ENCODE data around the gene COQ2.
"Not testable (repeated sequence)": the region's sequence is repeated elsewhere in the genome, so short reads cannot be mapped to it uniquely, and the experiment has no call there.

COQ2 gene, protein sequence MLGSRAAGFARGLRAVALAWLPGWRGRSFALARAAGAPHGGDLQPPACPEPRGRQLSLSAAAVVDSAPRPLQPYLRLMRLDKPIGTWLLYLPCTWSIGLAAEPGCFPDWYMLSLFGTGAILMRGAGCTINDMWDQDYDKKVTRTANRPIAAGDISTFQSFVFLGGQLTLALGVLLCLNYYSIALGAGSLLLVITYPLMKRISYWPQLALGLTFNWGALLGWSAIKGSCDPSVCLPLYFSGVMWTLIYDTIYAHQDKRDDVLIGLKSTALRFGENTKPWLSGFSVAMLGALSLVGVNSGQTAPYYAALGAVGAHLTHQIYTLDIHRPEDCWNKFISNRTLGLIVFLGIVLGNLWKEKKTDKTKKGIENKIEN

DNA sequence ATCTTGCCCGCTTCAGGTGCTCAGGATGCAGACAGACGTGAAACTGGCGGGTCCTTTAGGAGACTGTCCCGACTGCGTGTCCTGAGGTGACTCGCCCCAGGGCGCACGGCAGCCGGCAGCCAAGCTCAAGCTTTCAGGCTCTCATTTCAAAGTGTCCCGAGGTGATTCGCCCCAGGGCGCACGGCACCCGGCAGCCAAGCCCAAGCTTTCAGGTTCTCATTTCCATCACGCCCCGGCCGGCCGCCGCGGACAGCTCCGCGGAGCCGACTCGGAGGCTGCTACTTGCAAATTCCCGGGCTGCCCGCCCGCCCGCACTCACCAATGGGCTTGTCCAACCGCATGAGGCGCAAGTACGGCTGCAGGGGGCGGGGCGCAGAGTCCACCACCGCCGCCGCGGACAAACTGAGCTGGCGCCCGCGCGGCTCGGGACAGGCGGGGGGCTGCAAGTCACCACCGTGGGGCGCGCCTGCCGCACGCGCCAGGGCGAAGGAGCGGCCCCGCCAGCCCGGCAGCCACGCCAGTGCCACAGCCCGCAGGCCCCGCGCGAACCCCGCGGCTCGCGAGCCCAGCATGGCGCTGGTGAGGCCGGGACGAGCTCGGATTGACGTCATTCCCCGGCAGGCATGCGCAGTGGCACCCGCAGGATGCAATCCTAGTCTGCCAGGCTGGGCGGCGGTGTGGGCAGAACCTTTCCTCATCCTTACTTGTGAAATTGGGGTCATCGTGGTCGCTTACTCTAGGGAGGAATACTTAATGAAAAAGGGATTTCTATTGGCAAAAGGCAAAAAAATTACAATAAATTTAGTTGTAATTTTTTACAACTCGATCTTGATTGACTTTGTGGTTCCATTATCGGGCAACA lies at the start of gene COQ2:
Gene COQ2 (minus strand): TSS at position 606 of the 862 bp plus-strand sequence. CDS start 34 bp downstream, at position 572.
- intact Hi-C loops (cut with DNase I): loop anchor here (5.0 to 10.0 kb wide), 2 partner anchors 170 to 907 kb away; partner anchors contain the start of genes HELQ and MRPS18C
- DNase-seq: peak; percentile 93 to 99 (median 96)

DNA sequence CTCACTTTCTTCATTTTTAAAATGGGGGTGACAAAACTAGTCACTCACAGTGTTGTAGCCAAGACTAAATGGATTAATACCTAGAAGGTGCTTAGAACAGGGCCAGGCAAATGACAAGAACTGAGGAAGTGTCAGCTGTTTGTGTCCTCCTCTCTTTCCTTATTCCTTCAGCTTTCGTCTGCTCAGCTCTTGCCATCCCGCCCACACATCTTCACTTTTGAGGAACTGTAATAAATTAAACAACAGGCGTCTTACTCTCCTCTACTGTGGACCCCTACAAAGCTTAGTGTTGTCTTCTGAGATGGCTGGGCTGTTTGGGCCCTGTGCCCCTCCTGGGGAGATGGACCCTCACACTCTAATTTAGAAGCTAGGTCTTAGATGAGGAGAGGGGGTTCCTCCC lies 47.4 kb upstream of the COQ2 start:
- intact Hi-C loops (cut with DNase I): no loop called here
- DNase-seq: no peak

DNA sequence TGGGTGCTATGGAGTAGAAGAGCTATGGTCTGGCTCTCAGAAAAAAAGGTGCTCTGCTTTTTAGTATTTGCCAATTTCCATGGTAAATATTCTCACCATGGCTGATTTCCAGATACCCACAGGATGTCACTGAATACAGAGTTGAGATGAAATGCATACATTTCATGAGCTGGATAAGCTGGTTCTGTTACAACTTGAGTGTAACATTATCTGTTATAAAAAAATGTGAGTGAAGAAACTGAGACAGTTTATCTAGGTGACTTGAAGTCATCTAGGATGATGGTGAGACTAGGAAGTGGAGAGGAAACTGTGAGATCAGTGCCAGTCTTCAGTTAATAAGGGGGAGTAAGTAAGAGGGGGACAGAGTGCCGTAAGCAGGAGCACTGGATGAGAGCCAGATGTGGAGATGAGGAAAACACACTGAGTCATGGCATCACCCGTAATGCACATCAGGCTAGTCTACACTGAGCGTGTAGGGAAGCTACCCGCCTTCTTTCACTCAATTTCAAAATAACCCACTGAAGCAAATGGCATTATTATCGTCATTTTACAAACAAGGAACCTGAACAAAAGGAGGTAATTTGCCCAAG lies 45.0 kb upstream of the COQ2 start:
- intact Hi-C loops (cut with DNase I): no loop called here
- no peak for DNase-seq

DNA sequence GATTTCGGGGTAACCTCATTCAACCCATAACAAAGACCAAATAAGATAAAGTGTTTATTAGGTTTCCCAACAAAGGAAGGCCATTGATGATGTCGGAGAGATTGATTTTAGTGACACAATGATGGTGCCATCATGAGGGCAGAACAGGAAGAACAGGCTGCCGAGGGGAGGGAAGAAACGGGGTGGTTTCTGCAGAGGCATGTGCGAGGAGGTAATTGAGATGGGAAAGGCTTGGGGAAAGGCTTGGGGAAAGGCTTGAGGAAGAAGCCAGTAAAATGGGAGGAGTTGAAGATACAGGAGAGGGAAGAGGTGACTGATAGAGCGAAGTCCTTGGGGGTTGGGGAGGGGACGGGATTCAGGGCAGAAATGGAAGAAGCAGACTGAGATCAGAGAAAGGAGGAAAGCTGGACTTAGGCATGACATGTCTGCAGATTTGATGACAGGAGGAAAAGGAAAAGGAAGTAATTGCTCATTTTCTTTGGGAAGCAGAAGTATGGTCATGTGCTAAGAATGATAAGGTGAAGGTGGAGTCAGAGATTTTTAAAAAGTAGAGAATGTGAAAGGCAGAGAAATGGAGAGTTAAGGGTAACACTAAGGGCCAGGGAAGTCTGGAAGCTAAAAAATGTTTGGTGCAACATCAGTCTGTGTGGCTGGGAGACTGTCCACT lies 44.1 kb upstream of the COQ2 start:
- intact Hi-C loops (cut with DNase I): no loop called here
- no peak for DNase-seq

DNA sequence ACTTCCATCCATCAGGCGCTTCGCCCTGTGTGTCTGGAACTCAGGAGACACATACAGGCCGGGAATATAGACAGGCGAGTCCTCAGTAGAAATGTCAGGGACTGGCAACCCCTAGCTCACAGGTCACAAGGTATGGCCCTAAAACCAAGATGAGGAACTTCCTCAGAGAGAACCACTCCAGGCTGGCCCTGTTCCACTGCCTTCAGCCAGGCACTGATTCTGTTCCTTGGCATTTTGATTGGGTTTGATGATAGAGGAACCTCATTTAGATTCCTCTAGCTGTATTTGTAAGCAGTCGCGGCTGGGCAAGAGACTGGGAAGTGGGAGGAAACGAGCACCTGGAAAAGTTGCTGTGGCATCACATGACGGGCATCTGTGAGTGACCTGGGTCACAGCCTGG lies 41.9 kb upstream of the COQ2 start:
- DNase-seq: peak in 1 of 10 donors; percentile 77
- intact Hi-C loops (cut with DNase I): no loop called here

DNA sequence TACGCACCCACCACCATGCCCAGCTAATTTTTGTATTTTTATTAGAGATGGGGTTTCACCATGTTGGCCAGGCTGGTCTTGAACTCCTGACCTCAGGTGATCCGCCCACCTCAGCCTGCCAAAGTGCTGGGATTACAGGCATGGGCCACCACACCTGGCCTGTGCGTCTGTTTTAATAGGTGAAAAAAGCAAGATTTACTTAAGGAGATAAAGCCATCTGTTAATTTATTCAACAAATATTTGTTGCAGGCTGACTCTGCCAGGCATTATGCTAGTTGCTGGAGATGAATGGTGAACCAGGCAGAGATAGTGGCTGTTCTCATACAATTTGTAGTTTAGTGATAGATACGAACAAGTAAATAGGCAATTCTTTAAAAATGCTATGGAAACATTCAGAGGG lies 40.7 kb upstream of the COQ2 start:
- intact Hi-C loops (cut with DNase I); DNase-seq: not testable (repeated sequence)

DNA sequence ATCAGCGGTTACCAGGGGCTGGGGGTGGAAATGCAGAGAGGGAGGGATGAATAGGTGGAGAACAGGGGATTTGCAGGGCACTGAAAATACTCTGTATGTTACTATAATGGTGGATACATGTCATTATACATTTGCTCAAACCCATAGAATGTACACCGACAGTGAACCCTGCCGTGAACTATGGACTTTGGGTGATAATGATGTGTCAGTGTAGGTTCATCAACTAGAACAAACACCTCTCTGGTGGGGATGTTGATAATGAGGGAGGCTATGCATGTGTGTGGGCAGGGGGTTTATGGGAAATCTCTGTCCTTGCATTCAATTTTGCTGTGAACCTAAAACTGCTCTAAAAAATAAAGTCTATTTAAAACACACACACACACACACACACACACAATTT lies 38.5 kb upstream of the COQ2 start:
- intact Hi-C loops (cut with DNase I): no loop called here
- DNase-seq: no peak

DNA sequence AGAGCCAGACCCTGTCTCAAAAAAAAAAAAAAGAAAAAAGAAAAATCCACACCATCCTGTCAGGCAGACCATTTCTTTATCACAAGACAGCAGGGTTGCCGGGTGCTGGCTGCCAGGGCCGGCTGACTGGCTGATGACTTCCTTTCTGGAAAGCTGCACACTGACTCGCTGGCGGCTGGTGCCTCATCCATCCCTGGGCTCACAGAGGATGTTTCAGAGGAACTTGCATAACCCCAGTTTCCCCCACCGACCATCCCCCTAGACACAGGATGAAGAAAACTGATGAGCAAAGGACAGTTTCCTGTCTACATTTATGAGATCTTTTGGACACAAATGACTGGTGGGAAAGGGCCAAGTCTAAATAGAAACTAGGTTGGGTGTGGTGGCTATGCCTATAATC lies 36.0 kb upstream of the COQ2 start:
- peak in 7 of 10 donors; percentile 15 to 89 (median 39) for DNase-seq

DNA sequence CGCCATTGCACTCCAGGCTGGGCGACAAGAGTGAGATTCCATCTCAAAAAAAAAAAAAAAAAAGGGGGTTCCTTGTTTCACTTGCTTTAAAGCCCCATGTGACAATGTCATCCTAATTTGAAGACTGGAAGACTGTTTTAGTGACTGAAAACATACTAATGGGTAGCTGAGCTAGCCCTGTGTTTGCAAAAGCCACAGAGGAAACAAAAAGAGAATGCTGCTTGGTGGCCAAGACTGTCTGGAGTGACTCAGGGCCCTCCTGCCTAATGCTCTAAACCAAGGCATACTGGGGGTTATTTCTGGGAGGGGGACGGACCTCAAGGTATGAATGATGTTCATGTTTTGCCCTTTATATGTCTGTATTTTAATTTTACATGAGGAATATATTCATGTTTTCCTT lies 34.1 kb upstream of the COQ2 start:
- intact Hi-C loops (cut with DNase I): no loop called here
- no peak for DNase-seq

More for the DNA sequence above, 36.0 kb upstream of the COQ2 start:
- intact Hi-C loops (cut with DNase I): no loop called here

DNA sequence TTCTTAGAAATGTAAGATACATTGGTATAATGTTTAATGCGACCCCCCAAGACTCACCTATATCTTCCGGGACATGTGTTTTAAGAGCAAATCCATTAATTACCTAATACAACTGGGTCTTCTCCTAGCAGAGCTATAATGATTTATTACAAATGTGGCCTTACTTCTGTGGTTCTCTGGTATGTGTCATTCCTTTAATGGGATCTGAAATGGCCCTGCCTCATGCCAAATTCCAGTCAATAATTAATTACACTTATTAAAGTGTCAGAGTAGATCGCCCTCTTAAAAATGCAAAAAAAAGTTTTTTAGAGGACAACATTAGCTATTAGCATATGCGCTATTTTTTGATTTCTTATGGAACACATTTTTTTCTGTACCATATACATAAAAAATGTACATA lies 33.1 kb upstream of the COQ2 start:
- intact Hi-C loops (cut with DNase I): no loop called here
- DNase-seq: no peak

DNA sequence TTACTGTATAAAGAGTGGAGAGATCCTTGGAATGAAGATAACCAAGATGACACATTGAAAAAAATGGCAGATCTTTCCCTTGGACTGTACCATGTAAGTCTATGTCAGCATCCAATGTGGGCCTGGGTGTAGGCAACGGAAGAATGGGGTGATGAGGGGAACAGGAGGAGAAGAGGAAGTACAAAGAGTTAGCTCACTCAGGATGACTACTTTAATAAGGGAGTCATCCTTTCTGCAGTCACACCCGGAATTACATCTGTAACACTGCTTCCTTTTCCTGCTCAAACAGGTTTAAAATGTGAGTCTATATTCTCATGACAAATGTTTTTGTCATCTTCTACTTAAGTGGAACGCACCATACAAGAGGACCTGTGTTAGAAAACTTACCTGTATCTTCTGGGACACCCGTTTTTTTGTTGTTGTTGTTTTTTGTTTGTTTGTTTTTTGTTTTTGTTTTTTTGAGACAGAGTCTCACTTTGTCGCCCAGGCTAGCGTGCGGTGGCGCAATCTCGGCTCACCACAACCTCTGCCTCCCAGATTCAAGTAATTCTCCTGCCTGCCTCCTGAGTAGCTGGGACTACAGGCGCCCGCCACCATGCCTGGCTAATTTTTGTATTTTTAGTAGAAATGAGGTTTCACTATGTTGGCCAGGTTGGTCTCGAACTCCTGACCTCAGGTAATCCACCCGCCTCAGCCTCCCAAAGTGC lies 32.0 kb upstream of the COQ2 start:
- intact Hi-C loops (cut with DNase I): no loop called here
- DNase-seq: no peak

DNA sequence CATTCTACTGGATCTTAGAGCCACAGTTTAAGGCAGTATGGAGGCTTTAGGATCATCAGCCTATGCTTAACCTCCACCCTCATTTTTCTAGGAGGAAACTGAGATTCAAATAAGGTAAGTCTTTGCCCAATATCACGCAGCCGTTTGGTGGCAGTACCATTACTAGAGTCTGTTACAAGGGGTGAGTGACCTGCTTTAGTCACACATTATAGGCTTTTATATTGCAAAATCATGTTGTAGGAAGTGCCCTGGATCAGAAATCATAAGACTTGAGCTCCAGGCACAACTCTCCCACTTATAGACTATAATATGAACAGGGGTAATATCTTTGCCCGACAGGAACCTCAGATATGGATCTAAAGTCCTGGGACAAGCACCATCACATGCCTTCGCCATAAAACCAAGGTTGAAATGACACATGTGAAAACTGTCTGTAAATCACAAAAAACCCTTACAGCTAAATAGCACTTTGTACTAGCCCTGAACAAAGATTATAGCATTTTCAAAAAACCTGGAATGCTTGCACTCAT lies 30.8 kb upstream of the COQ2 start:
- intact Hi-C loops (cut with DNase I): no loop called here
- DNase-seq: no peak

DNA sequence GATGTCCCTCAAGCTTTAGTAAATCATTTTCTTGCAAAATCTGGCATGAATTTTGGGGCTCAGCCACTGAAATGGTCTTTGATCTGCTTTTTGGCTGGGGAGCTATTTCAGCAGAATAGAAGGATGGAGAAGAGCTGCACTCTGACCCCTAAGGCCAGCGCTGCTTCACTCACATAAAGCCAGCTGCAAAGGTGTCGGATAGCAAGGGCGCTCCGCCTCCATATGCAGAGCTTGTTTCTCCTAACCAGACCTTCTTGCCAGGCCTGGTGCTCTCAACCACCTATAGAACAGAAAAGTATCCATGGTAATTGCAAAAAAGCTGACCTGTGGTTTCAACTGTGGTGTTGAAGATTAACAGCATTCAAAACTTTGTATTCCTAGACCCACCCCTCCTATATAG lies 24.1 kb upstream of the COQ2 start:
- no peak for DNase-seq
- intact Hi-C loops (cut with DNase I): no loop called here

DNA sequence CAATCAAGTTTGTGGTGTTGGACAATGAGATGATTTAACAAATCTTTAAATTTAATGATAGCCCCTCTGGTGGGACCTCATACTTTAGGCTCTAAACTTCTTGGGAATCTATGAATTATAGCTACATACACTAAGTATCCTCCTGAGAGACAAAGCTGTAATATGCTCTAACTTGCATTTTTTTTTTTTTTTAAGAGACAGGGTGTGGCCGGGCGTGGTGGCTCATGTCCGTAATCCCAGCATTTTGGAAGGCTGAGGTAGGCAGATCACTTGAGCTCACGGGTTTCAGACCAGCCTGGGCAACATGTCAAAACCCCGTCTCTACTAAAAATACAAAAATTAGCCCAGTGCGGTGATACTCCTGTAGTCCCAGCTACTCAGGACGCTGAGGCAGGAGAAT lies 23.3 kb upstream of the COQ2 start:
- DNase-seq: no peak
- intact Hi-C loops (cut with DNase I): no loop called here

DNA sequence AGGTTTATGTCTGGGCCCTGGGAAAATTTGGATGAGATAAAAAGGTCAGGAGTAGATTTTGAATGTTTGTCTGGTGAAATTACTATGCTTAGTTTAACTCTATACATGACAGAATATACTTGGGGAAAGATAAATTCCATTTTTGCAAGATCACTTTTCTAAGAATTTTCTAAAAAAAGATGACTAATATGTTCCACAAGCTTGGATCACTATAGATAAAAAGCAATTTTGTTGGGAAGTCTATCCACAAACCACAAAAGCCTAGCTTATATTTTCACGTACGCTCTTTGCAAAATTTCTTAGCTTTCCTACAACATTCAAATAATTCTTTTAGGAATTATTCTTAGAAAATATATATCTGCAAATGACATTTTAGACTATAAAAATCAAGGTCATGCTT lies 20.6 kb upstream of the COQ2 start:
- intact Hi-C loops (cut with DNase I): no loop called here
- no peak for DNase-seq

DNA sequence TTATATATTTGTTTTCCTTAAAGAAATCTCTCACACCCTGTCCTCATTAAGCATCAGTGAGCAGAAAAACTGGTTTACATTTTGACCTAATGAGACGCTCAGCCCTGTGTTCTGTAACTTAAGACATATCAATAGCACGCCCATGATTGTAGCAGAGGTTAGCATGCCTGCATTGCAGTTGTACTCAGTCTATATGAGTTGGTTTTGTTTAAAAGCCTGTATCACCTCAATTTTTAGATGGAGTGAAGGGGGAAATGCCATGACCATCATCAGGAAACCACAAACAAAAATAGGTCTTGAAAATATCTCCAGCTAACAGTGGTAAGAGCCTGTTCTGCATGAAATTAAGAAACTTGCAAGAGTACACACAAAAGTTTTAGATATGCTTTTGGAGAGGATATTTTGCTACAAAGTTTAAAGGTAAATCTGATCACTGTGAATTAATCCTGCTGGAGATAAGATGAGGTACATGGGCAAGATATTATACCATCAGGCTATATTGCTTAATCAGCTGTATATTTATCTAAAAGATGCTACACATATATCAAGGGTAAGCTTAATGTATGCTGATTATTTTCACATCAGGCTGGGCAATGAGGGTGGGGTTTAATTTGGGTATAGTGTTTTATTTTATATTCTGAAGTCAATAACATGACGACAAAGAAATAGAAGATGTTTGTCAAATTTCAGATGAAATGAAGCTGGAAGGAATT lies 13.1 kb upstream of the COQ2 start:
- intact Hi-C loops (cut with DNase I): no loop called here
- no peak for DNase-seq

DNA sequence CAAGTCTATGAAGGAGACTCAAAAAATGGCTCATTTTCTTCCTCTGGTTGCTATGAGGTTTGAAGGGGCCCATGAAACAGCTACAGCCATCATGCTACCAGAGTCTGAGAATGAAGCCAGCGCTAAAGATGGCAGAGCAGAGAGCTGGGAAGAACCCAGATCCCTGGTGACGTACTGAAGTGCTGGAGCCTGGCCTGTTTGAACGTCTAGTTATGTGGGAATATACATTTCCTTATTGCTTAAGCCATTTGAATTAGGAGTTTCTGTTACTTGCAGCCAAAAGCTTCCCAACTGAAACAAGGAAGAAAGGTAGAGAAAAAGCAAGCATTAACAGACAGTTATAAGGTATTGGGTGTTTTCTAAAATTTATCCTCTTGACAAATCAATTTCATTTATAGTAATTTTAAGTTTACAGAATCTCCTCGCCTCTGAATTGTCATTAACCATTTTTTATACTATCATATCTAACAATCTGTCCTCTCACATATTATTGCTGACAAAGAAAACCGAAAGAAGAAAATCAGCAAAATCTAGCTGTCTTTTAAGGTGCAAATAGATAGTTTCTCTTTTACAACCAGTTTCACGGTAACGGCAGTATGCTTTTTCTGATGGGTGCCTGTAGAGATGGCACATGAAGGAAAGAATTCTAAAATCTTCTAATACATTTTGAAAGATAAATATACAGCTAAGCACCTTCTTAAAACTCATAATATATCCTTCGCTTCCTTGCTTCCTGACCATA lies 8.9 kb upstream of the COQ2 start:
- DNase-seq: no peak
- intact Hi-C loops (cut with DNase I): no loop called here

DNA sequence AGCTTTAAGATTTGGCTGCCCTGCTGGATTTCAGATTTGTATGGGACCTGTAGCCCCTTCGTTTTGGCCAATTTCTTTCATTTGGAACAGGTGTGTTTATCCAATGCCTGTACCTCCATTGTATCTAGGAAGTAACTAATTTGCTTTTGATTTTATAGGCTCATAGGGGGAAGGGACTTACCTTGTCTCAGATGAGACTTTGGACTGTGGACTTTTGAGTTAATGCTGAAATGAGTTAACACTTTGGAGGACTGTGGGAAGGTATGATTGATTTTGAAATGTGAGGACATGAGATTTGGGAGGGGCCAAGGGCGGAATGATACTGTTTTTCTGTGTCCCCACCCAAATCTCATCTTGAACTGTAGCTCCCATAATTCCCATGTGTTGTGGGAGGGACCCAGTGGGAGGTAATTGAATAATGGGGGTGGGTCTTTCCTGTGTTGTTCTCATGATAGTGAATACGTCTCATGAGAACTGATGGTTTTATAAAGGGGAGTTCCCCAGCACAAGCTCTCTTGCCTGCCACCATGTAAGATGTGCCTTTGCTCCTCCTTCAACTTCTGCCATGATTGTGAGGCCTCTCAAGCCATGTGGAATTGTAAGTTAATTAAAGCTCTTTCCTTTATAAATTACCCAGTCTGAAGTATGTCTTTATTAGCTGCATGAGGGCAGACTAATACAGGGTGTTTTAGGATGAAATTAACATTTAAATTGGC lies 5.6 kb upstream of the COQ2 start:
- DNase-seq; intact Hi-C loops (cut with DNase I): not testable (repeated sequence)
